Measurements from ENCODE around the gene CLDN15. TPM values are rescaled to one million over a fixed set of nuclear protein-coding genes. Genes with fewer than 3 reads are reported as not detected.

The CLDN15 gene
- total RNA-seq, 2 donors from 2014 or later, result 9.2 to 17.4 TPM

- Histone ChIP-seq H3K9me3 (no peaks in the 10 kb centered on the region), H3K36me3 (peaks cover 0 to 7% of the 10 kb centered on the region in 2 donors), H3K27ac (peak within 1 kb of the TSS; percentile 97), H3K4me3 (peak within 1 kb of the TSS; percentile 54 to 78), H3K4me1 (replicated peaks) (no peaks in the 10 kb centered on the region), H3K27me3 (replicated peaks; ENCODE audit: insufficient read depth) (no peaks in the 10 kb centered on the region)
- TF ChIP-seq POLR2AphosphoS5 (IDR thresholded peaks at IDR 0.05) (peak; percentile 86), POLR2A (IDR thresholded peaks at IDR 0.05) (peak; percentile 54), CTCF (IDR thresholded peaks at IDR 0.05) (peak; percentile 83 to 96 (median 90))
- peak; percentile 92 for DNase-seq (ENCODE audit: low spot score)
- intact Hi-C loops (cut with DNase I), result loop anchor here (2.0 kb wide), 1 partner anchor 28 kb away; the partner anchor contains the start of gene PLOD3
- 0% methylated on average over 40 of the region's 45 CpGs for WGBS
Observed at GRCh38 chr7:101244375-101245146, 7.0 kb upstream of the CLDN15 start, which contains the start of gene FIS1. TSS of gene FIS1 (minus strand) at chr7:101245081. CDS start at chr7:101245004, 77 bp downstream.

DNA sequence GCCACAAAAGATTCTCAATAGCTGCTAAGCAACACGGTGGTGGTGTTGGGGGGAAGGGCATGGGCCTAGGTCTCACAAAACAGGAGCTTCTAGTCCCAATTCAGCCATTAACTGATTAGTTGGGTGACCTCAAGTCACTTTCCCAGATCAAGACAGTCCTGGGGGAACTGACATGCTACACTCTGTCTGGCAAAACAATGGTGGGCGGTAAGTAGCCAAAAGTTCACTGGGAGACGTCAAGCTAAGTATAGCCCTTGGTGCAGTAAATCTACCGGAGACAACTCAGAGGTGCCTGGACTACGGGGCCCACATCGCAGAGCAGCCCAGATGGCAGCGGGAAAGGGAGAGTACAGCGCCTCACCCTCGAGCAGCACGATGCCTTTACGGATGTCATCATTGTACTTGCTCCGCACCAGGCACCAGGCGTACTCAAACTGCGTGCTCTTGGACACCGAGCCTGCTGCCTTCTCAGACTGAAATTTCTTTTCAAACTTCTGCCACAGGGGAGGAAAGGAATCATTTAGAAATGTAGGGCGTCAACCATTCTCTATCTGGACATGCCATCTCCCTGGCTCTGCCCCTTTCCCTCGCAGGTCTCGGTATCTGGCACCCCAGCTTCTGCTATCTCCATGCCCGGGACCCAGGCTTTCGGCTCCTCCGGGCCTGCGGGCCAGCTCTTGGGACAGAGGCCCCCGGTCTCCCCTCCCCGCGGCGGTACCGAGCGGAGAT is 6.2 kb upstream of the CLDN15 start:
- Histone ChIP-seq H3K27ac (peak overlapping the region; percentile 97), H3K4me3 (peak overlapping the region; percentile 54 to 78), H3K4me1 (replicated peaks) (no peaks in the 10 kb centered on the region), H3K36me3 (peaks cover 0 to 9% of the 10 kb centered on the region in 2 donors), H3K9me3 (no peaks in the 10 kb centered on the region), H3K27me3 (replicated peaks; ENCODE audit: insufficient read depth) (no peaks in the 10 kb centered on the region)
- TF ChIP-seq POLR2A (IDR thresholded peaks at IDR 0.05) (no peak), POLR2AphosphoS5 (IDR thresholded peaks at IDR 0.05) (no peak), CTCF (IDR thresholded peaks at IDR 0.05) (no peak)
- intact Hi-C loops (cut with DNase I), result loop anchor here (2.0 kb wide), 1 partner anchor 27 kb away; the partner anchor contains the start of gene PLOD3
- no peak for DNase-seq (ENCODE audit: low spot score)
- WGBS, result 20% methylated on average over 28 of the region's 28 CpGs

DNA sequence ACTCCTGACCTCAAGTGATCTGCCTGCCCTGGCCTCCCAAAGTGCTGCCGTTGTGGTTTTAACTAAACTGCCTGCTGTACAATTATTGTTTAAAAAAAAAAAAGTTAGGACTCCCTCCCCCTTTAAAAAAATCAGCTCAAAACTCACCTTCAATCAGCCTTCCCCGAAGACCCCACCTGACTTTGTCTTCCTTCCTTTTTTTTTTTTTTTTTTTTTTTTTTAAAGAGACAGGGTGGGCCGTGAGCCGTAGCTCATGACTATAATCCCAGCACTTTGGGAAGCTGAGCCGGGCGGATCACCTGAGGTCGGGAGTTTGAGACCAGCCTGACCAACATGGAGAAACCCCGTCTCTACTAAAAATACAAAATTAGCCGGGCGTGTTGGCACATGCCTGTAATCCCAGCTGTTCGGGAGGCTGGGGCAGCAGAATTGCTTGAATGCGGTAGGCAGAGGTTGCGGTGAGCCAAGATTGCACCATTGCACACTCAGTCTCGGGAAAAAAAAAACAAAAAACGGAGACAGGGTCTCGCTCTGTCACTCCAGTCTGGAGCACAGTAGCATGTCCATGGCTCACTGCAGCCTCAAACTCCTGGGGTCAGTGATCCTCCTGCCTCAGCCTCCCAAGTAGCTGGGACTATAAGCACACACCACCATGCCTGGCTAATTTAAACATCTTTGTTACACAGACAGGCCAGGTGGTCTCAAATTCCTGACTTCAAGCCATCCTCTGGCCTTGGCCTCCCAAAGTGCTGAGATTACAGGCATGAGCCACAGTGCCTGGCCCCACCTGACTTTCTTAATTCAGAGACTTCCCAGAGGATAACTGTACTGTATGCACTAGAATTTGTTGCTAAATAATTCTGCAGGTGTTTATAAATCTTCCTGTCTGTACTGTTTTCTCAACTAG is 4.1 kb upstream of the CLDN15 start:
- H3K27me3 ChIP-seq (replicated peaks; ENCODE audit: insufficient read depth), result no peaks in the 10 kb centered on the region
- no peak overlapping the region for H3K4me3 ChIP-seq
- WGBS, result 62% methylated on average over 16 of the region's 16 CpGs
- H3K9me3 ChIP-seq, result no peaks in the 10 kb centered on the region
- H3K36me3 ChIP-seq, result peaks cover 0 to 9% of the 10 kb centered on the region in 2 donors
- DNase-seq (ENCODE audit: low spot score), result no peak
- H3K4me1 ChIP-seq (replicated peaks), result no peaks in the 10 kb centered on the region
- intact Hi-C loops (cut with DNase I), result no loop called here
- H3K27ac ChIP-seq, result no peak overlapping the region
- no peak for TF ChIP-seq POLR2AphosphoS5 (IDR thresholded peaks at IDR 0.05)
- TF ChIP-seq CTCF (IDR thresholded peaks at IDR 0.05), result no peak
- no peak for TF ChIP-seq POLR2A (IDR thresholded peaks at IDR 0.05)

GRCh38 chr7:101241015-101241363 is 3.4 kb upstream of the CLDN15 start:
- H3K4me3 ChIP-seq, result no peak overlapping the region
- H3K9me3 ChIP-seq, result no peaks in the 10 kb centered on the region
- no peak overlapping the region for H3K27ac ChIP-seq
- no peaks in the 10 kb centered on the region for H3K27me3 ChIP-seq (replicated peaks; ENCODE audit: insufficient read depth)
- H3K4me1 ChIP-seq (replicated peaks), result no peaks in the 10 kb centered on the region
- no peak for TF ChIP-seq POLR2A (IDR thresholded peaks at IDR 0.05)
- no peak for TF ChIP-seq CTCF (IDR thresholded peaks at IDR 0.05)
- TF ChIP-seq POLR2AphosphoS5 (IDR thresholded peaks at IDR 0.05), result no peak
- intact Hi-C loops (cut with DNase I), result no loop called here
- DNase-seq (ENCODE audit: low spot score), result no peak
- 91% methylated on average over 12 of the region's 12 CpGs for WGBS
- H3K36me3 ChIP-seq, result peaks cover 0 to 9% of the 10 kb centered on the region in 2 donors

Measured in prostate gland (tissue), 2 donors.